Measurements from ENCODE around the gene CAPZB.
"Not testable (repeated sequence)": the region's sequence is repeated elsewhere in the genome, so short reads cannot be mapped to it uniquely, and the experiment has no call there.

CAPZB gene

GRCh38 chr1:19485362-19486187 lies at the start of gene CAPZB:
Gene CAPZB (minus strand): TSS chr1:19485539. CDS start chr1:19485438, 101 bp downstream.
- FAIRE-seq: no peak

GRCh38 chr1:19534281-19534680 lies 48.9 kb upstream of the CAPZB start:
- no peak for FAIRE-seq

DNA sequence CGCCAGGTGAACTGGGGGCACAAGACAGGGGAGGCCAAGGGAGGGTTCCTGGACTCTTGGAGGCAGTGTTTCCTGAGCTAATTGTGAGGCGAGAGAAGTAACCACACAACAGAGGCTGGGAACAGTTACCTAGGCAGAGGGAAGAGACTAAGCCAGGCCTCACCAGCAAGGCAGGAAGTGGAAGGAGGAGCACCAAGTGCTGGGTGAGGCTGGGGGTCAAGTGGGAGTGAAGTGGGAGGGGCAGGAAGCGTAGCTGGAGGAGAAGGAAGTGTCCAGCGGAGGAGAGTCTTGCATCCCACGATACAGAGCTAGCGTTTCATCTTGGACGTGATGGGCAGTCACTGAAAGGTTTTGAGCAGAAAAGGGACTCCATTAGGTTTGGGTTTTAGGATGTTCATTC lies 48.3 kb upstream of the CAPZB start:
- no peak for FAIRE-seq

GRCh38 chr1:19532519-19532918 lies 47.2 kb upstream of the CAPZB start:
- no peak for FAIRE-seq

DNA sequence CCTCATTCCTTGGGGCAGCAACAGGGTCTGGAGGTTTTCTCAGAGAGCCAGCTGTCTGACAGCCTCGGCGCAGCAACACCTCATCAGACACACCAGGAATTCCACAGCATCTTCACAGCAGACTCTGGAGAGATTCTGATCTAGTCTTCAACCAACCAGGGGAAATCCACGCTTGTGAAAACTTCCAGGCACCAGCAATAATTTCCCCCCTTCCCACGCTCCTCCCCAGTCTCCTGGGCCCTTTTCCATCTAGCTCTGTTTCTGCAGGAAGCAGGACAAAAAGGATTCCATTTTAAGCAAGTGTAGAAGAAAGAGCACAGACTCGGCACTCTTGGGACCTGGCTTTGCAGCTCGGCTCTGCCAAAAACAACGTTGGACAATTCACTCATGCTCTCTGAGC lies 44.3 kb upstream of the CAPZB start:
- no peak for FAIRE-seq

- FAIRE-seq: no peak
Observed at GRCh38 chr1:19528438-19528837, 43.1 kb upstream of the CAPZB start.

DNA sequence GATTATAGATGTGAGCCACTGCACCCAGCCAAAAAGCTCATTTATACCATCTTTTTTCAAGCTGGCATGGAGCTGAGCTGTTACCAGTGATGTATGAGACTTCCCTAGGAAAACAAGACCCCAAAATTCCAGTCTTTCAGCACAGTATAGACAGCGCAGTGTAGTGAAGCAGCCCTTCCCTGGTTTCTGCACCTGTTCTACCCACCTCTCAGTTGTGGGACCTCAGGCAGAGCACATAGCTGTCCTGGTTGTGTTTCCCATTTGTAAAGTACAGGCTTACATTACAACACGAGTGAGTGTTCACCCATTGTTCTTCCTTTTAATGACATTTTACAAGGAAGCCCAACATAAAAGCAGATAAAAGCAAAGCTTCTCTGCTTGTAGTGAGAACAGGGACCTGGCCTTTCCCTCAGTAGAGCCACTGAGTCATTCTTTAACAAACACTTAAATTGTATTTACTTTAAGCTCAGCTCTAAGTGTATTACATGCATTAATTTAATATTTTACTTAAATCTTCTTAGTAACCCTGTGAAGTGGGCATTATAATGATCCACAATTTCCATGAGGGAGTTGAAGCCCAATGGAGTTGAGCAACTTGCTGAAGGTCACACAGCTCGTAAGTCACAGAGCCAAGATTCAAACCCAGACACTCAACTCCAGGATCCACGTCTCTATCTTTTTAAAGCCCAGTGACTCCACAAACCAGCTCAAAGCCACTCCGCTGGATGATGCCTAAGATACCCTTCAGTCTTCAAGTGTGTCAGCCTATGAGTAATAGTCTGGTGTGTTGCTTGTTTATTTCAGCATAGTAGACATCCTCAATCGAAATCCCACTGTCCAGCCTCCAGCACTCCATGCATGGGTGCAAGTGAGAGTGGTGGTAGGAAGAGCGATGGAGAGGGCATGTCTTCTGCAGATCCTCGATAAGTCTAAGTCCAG lies 40.5 kb upstream of the CAPZB start:
- no peak for FAIRE-seq

GRCh38 chr1:19524791-19525190 lies 39.5 kb upstream of the CAPZB start:
- no peak for FAIRE-seq

DNA sequence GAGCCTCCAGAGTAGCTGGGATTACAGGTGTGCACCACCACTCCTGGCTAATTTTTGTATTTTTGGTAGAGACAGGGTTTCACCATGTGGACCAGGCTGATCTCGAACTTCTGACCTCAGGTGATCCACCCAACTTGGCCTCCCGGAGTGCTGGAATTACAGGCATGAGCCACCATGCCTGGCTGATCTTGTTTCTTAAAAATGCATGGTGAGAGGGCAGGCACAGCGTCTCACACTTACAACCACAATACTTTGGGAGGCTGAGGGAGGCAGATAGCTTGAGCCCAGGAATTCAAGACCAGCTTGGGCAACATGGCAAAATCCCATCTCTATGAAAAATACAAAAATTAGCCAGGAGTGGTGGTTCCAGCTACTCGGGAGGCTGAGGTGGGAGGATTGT lies 37.2 kb upstream of the CAPZB start:
- FAIRE-seq: not testable (repeated sequence)

GRCh38 chr1:19521411-19521810 lies 36.1 kb upstream of the CAPZB start:
- FAIRE-seq: no peak

DNA sequence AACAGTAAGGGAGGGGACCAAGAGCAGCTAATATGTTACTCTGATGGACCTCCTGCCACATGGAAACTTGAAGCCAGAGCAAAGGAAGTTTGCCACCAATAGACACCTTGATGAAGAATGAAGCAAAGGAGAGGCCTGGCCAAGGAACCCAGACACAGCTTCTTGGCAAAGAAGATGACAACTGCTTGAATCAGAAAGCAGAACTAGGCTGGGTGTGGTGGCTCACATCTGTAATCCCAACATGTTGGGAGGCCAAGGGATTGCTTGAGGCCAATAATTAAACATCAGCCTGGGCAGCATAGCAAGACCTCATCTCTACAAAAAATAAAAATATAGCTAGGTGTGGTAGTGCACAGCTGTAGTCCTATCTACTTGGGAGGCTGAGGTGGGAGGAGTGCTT lies 31.7 kb upstream of the CAPZB start:
- no peak for FAIRE-seq

GRCh38 chr1:19515201-19515600 lies 29.9 kb upstream of the CAPZB start:
- FAIRE-seq: no peak

GRCh38 chr1:19514391-19514831 lies 29.1 kb upstream of the CAPZB start:
- no peak for FAIRE-seq

DNA sequence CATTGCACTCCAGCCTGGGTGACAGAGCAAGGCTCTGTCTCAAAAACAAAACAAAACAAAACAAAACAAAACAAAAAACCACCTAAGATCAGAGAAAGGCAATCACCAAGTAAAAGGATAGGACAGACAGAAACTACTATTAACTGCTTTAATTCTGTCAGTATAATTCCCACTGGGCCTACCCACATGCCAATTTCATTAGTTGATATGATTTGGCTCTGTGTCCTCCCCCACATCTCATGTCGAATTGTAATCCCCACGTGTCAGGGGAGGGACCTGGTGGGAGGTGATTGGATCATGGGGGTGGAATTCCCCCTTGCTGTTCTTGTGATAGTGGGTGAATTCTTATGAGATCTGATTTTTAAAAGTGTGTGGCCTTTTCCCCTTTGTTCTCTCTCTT lies 27.2 kb upstream of the CAPZB start:
- FAIRE-seq: no peak

DNA sequence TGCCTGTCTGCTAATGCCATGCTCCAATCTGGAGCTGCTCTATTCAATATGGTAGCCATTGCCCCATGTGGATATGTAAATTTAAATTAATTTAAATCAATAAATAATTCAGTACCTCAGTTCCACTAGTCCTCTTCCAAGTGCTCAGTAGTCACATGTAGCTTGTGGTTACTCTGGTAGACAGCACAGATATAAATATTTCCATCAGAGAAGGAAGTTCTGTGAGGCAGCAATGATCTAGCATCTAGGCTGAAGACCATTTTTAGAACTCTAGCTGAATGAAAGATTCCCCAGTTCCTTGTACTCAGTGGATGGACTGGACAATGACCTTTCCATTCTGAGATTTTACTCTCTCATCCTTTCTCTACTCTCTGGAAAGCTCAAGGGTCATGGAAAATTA lies 25.8 kb upstream of the CAPZB start:
- no peak for FAIRE-seq

GRCh38 chr1:19509647-19510046 lies 24.3 kb upstream of the CAPZB start:
- not testable (repeated sequence) for FAIRE-seq

- no peak for FAIRE-seq
Observed at GRCh38 chr1:19507516-19507915, 22.2 kb upstream of the CAPZB start.

DNA sequence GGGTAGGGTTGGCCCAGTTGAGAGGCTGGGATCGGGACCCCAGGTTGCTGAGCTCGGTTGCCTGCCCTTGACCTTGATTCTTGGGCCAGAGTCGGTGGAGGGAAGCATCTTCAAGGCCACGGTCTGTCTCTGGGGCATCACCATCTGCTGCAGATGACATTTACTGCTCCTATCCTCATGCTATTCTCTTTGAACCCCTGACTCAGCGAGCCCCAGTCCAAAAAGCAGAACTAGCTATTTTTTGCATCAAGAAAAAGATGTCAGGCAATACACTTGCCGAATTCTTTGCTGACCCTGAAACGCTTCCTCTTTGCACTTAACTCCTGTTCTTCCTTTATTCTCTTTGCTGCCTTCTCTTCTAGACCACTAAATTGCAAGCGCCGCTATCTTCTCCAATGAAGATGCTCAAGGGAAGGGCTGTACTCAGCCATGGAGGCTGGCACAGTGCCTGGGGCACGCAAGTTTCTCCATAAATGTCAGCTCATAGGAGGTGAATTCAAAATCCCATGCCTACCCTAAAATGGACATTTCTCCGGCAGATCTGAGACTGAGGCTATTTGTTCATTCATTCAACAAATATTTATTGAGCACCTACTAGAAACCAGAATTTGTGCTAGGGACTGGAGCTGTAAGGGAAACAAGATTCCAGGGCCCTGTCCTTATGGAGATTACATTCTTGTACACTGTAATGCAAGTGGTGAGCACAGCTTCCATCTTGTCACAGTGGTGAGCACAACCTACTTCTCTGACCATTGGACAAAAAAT lies 20.5 kb upstream of the CAPZB start:
- FAIRE-seq: no peak

GRCh38 chr1:19504796-19505692 lies 19.7 kb upstream of the CAPZB start:
- no peak for FAIRE-seq

DNA sequence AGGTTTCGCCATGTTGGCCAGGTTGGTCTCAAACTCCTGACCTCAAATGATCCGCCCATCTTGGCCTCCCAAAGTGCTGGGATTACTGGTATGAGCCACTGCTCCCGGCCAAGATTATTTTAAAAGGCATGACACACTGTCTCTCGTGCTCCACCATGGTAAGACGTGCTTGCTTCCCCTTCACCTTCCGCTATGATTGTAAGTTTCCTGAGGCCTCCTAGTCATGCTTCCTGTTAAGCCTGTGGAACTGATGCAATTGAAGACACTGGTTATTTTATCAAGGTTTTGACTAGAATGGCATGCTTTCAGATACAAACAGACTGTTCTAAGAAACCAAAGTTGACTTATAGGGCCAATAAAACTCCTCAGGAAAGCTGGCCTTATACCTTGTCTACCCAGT lies 16.9 kb upstream of the CAPZB start:
- FAIRE-seq: not testable (repeated sequence)

- FAIRE-seq: not testable (repeated sequence)
Observed at GRCh38 chr1:19499887-19500286, 14.5 kb upstream of the CAPZB start.

GRCh38 chr1:19497443-19497842 lies 12.1 kb upstream of the CAPZB start:
- FAIRE-seq: not testable (repeated sequence)
